Brain microvascular endothelial cell (primary cell): ENCODE measurements around the gene RCN2.

ENCODE experiments used
- DNase-seq: peaks from one replicate; pipeline ENCODE4 v3.0.0-alpha.2; 2020
- H3K27ac ChIP-seq: fragments of 250-450 bp; sonication (Bioruptor Pico); 2 replicates; pipeline ENCODE4 v1.5.1; 2020; ENCODE audit warnings: mild to moderate bottlenecking, moderate library complexity
- H3K27me3 ChIP-seq: fragments of 250-450 bp; sonication (Bioruptor Pico); replicated peaks from 2 replicates; pipeline ENCODE4 v1.5.1; 2020; ENCODE audit warnings: mild to moderate bottlenecking
- H3K36me3 ChIP-seq: fragments of 250-450 bp; sonication (Bioruptor Pico); replicated peaks from 2 replicates; pipeline ENCODE4 v1.5.1; 2020; ENCODE audit warnings: mild to moderate bottlenecking
- H3K4me3 ChIP-seq: 2 replicates; pipeline ENCODE4 v1.5.1; 2011; ENCODE audit warnings: low read depth, mild to moderate bottlenecking, control low read depth, low read length, moderate library complexity
- CTCF ChIP-seq: IDR thresholded peaks from 2 replicates; pipeline ENCODE4 v1.5.1; 2011; ENCODE audit warnings: low read depth, mild to moderate bottlenecking, moderate library complexity, low read length, control low read depth, inconsistent platforms; ENCODE audit errors: missing control alignments
- in situ Hi-C: cut with HindIII; loops from 2 replicates; pipeline ENCODE4 v1.10.0; 2017; ENCODE audit warnings: low sequenced_read_pairs, low pct_ligation_motif_present

RCN2 gene

GRCh38 chr15:76968306-76968705, 36.8 kb downstream of the RCN2 start:
- in situ Hi-C loops = no loop called here
- H3K27ac ChIP-seq = no peak overlapping the region
- no peaks in the 10 kb centered on the region for H3K36me3 ChIP-seq
- H3K4me3 ChIP-seq = no peak overlapping the region
- peak; percentile 18 for DNase-seq
- H3K27me3 ChIP-seq = no peaks in the 10 kb centered on the region
- TF ChIP-seq CTCF = no peak

- Histone ChIP-seq H3K36me3 (no peaks in the 10 kb centered on the region), H3K4me3 (no peak overlapping the region), H3K27me3 (no peaks in the 10 kb centered on the region), H3K27ac (no peak overlapping the region)
- in situ Hi-C loops = no loop called here
- TF ChIP-seq CTCF = no peak
- peak; percentile 13 for DNase-seq
Measured at GRCh38 chr15:76972389-76973361, 41.1 kb downstream of the RCN2 start.

GRCh38 chr15:76973362-76973743, 41.8 kb downstream of the RCN2 start:
- Histone ChIP-seq H3K4me3 (no peak overlapping the region), H3K36me3 (no peaks in the 10 kb centered on the region), H3K27ac (no peak overlapping the region), H3K27me3 (no peaks in the 10 kb centered on the region)
- TF ChIP-seq CTCF = peak; percentile 75
- DNase-seq = no peak
- in situ Hi-C loops = no loop called here

GRCh38 chr15:76973906-76974305, 42.4 kb downstream of the RCN2 start:
- DNase-seq = no peak
- no peaks in the 10 kb centered on the region for H3K36me3 ChIP-seq
- in situ Hi-C loops = no loop called here
- no peak overlapping the region for H3K27ac ChIP-seq
- no peak overlapping the region for H3K4me3 ChIP-seq
- TF ChIP-seq CTCF = no peak
- H3K27me3 ChIP-seq = no peaks in the 10 kb centered on the region

GRCh38 chr15:76974456-76975036, 43.0 kb downstream of the RCN2 start:
- Histone ChIP-seq H3K36me3 (no peaks in the 10 kb centered on the region), H3K27ac (no peak overlapping the region), H3K4me3 (no peak overlapping the region), H3K27me3 (no peaks in the 10 kb centered on the region)
- in situ Hi-C loops = no loop called here
- TF ChIP-seq CTCF = no peak
- DNase-seq = no peak
